ENCODE measurements around the gene TUBG1.

- TF ChIP-seq, protein P1, sequence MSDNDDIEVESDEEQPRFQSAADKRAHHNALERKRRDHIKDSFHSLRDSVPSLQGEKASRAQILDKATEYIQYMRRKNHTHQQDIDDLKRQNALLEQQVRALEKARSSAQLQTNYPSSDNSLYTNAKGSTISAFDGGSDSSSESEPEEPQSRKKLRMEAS (IDR thresholded peaks at IDR 0.05): no peak
- TF ChIP-seq, protein P2, sequence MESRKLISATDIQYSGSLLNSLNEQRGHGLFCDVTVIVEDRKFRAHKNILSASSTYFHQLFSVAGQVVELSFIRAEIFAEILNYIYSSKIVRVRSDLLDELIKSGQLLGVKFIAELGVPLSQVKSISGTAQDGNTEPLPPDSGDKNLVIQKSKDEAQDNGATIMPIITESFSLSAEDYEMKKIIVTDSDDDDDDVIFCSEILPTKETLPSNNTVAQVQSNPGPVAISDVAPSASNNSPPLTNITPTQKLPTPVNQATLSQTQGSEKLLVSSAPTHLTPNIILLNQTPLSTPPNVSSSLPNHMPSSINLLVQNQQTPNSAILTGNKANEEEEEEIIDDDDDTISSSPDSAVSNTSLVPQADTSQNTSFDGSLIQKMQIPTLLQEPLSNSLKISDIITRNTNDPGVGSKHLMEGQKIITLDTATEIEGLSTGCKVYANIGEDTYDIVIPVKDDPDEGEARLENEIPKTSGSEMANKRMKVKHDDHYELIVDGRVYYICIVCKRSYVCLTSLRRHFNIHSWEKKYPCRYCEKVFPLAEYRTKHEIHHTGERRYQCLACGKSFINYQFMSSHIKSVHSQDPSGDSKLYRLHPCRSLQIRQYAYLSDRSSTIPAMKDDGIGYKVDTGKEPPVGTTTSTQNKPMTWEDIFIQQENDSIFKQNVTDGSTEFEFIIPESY (IDR thresholded peaks at IDR 0.05): no peak
- TF ChIP-seq TAF1 (conservative IDR thresholded peaks at IDR 0.05): no peak
- TF ChIP-seq CTCF (IDR thresholded peaks at IDR 0.05; ENCODE audit: low read depth, low read length, missing input control): no peak
- TF ChIP-seq EGR1 (IDR thresholded peaks at IDR 0.05; ENCODE audit: low read depth in 2 of 2): no peak
- TF ChIP-seq FOXA1 (IDR thresholded peaks at IDR 0.05): no peak
- no peak for TF ChIP-seq SP1 (IDR thresholded peaks at IDR 0.05)
- TF ChIP-seq JUND (IDR thresholded peaks at IDR 0.05): no peak
- no peak for TF ChIP-seq RAD21 (IDR thresholded peaks at IDR 0.05)
Observed at GRCh38 chr17:42612013-42612412, 2.5 kb downstream of the TUBG1 start.

Measured in liver (tissue), 3 donors.